GM18909 (cell line): ENCODE measurements around the gene LRRC23.

Experiments used
- ATAC-seq: cut with Tn5 transposase; IDR thresholded peaks from one replicate; pipeline ENCODE4 v1.9.1; 2021; ENCODE audit warnings: mild to moderate bottlenecking; ENCODE audit not compliant: unreplicated experiment, poor library complexity

LRRC23 gene

GRCh38 chr12:6923851-6924250 lies 19.2 kb downstream of the LRRC23 start:
- ATAC-seq, result no peak

- ATAC-seq, result no peak
Measured at GRCh38 chr12:6925239-6925539, 20.6 kb downstream of the LRRC23 start.

GRCh38 chr12:6925540-6926279 lies 21.1 kb downstream of the LRRC23 start:
- ATAC-seq, result no peak

- ATAC-seq, result no peak
Measured at GRCh38 chr12:6927379-6928021, 22.9 kb downstream of the LRRC23 start, which contains the start of gene ATN1. TSS of gene ATN1 (plus strand) at chr12:6927959. CDS start at chr12:6934002, 6,043 bp downstream.

GRCh38 chr12:6928022-6928702 lies 23.5 kb downstream of the LRRC23 start:
- ATAC-seq, result no peak

- ATAC-seq, result no peak
Measured at GRCh38 chr12:6928703-6929407, 24.2 kb downstream of the LRRC23 start.

GRCh38 chr12:6929466-6930452 lies 25.1 kb downstream of the LRRC23 start:
- ATAC-seq, result no peak

- ATAC-seq, result no peak
Measured at GRCh38 chr12:6932766-6933165, 28.1 kb downstream of the LRRC23 start.

- ATAC-seq, result no peak
Measured at GRCh38 chr12:6934110-6934509, 29.5 kb downstream of the LRRC23 start.

- no peak for ATAC-seq
Measured at GRCh38 chr12:6935371-6936193, 31.0 kb downstream of the LRRC23 start.

GRCh38 chr12:6936194-6936635 lies 31.6 kb downstream of the LRRC23 start:
- ATAC-seq, result no peak

- ATAC-seq, result peak; percentile 2
Measured at GRCh38 chr12:6936636-6937480, 32.2 kb downstream of the LRRC23 start.

GRCh38 chr12:6937481-6938352 lies 33.1 kb downstream of the LRRC23 start:
- peak; percentile 81 for ATAC-seq

- ATAC-seq, result no peak
Measured at GRCh38 chr12:6938353-6939190, 34.0 kb downstream of the LRRC23 start.

- ATAC-seq, result no peak
Measured at GRCh38 chr12:6939191-6939540, 34.5 kb downstream of the LRRC23 start.

GRCh38 chr12:6941267-6941666 lies 36.6 kb downstream of the LRRC23 start:
- no peak for ATAC-seq
